Glomerular visceral epithelial cell (primary cell): Measurements from ENCODE around the gene MARCHF10.

ENCODE experiments used
- DNase-seq: peaks from one replicate; pipeline ENCODE4 v3.0.0-alpha.2; 2016; ENCODE audit errors: extremely low spot score

Gene MARCHF10

DNA sequence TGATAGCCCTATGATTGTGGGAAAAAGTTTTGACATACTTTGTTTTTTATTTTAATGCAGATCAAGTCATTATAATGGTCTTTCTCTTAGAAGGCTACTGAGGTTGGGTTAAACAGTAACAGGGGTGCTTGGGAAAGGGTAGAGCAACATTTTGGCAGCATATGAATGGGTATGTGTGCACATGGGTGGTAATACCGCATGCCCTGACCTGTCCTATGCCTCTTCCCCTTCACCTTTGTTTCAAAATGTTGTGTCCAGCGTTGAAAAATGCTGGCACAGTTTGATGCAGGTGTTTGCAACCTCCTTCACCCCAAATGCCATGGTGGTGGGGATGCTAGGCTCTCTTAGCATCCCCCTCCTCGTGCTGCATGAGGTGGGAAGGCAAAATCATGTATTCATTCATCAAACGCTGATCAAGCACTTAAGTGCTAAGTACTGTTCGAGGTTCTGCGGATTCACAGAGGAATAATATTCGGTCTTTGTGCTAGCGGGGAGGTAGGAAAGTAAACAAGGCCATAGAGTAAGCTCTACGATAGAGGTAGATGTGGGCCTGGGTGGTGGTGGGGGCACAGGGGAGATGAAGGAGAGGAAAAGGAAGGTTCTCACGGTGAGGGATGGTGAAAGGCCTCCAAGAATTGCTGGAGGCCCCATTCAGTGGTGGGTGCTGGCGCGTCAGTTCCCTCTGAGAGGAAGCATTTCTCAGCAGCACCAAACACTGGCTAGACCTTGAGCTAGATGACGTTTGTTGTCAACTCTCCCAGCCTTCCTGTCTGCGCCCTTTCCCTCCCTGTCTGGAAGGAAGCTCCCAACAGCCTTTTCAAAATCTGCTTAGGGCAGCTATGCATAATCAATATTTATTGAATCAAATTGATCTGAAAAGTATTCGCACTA, 13.3 kb upstream of the MARCHF10 start:
- no peak for DNase-seq

DNA sequence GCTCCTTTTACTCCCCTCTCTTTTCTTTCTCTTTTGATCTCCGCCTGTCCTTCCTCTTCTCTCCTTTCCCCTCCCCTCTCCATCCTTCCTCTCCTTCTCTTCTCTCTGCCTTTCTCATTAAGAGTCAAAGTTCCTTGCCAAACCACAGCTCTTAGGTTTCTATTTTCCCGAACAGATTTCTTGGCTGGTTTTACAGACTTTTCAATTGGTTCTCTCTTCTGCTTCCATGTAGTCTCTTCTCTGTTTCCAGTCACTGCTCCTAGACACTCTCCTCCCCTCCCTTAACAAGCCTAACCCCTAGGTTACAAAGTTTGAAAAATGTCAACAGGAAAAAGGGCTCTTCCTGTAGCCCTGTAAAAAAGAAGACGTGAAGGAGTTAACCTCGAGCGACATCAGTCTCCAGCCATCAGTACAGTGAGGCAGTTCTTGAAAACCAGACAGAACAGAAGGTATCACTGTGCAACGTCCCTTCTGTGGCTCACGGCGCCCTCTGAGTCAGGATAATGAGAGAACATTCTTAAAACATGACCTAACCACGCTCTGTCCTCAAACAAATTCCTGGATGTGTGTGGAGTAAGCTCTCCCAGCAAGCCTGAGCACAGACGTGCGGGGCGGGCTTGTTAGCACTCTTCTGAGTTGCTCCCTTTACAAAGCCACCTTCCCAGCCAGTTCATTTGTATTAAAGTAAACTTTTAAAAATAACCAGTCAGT, 11.6 kb upstream of the MARCHF10 start:
- peak; percentile 98 for DNase-seq

GRCh38 chr17:62818526-62818925, 10.4 kb upstream of the MARCHF10 start:
- DNase-seq: no peak

DNA sequence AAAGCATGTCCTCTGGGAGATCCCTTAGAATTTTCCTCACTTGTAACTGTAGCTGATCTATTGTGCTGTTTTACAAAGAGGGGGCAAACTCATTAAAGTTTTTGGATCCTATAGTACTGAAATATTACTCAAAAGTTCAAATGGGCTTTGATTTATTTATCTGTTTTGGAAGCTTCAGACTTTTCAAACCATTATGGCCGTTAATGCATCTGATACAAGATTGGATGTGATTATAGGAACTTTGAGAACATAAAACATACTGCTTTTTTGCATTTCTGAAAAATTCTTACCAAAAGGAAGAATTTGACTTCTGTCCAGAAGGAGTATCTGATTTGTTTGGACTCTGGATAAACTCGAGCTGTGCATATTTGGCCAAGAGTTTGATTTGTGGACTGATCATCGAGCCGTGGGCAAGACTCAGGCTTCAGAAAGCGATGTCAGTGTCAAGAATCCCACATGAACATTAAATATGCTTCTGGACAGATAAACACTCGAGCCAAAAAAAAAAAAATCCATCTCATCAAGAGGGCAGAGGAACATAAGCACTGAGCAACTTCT, 8.2 kb upstream of the MARCHF10 start:
- no peak for DNase-seq

GRCh38 chr17:62809656-62810055, 1.5 kb upstream of the MARCHF10 start:
- DNase-seq: no peak

DNA sequence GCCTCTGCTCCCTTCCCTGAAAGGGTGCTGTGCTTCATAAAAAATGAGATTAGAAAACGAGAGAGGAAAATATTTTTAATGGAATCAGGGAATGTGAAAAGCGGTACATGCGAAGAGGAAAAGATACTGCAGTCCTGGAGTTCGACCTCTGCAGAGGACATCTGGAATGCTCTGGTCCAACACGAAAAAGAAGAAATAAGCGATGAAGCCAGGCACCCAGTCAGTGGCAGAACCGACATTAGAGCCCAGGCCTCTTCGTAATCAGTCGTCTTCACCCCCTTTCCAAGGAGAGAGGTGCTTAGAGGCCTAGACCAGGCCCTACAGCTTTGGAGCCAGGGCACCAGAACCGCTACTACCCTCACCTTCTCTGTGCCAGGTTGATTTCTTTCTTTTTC, 459 bp upstream of the MARCHF10 start:
- DNase-seq: no peak

DNA sequence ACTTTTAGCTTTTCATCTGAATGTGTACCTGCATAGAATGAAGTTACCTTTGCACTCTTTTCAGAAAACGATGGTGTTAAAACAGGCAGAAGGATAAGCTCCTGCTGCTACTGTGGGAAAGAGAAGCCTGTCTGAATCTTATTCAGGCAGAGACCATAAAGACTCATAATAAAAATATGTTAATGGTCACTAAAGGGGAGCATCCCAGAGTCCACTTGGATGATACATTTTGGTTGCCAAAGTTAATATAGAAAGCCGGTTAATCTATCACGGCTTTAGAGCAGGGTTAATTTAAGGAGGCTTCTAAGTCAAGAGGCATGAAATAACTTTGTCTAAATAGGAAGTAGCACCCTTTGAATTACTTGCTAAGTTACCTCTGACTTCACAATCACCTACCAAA, 2.9 kb downstream of the MARCHF10 start:
- DNase-seq: peak; percentile 39

DNA sequence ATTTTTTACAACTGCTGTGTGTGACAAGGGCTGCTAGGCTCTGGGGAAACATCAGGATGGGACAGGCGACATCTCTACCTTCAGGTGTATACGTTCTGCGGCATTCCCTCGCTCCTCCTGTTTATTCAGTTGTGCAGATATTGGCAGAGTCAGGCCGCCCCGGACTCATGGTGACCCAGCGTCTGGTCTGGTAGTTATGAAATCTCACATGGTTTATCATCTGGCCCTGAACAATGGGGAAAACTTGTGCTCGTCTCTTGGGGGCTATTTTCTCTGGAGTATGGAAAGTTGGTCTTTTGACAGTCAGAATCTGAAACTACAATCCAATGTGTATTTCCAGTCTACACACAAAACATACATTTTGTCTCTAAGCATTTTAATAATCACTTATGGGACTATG, 3.3 kb downstream of the MARCHF10 start:
- peak; percentile 62 for DNase-seq

GRCh38 chr17:62804025-62804424, 4.1 kb downstream of the MARCHF10 start:
- no peak for DNase-seq

GRCh38 chr17:62802561-62803205, 5.4 kb downstream of the MARCHF10 start:
- peak; percentile 37 for DNase-seq

DNA sequence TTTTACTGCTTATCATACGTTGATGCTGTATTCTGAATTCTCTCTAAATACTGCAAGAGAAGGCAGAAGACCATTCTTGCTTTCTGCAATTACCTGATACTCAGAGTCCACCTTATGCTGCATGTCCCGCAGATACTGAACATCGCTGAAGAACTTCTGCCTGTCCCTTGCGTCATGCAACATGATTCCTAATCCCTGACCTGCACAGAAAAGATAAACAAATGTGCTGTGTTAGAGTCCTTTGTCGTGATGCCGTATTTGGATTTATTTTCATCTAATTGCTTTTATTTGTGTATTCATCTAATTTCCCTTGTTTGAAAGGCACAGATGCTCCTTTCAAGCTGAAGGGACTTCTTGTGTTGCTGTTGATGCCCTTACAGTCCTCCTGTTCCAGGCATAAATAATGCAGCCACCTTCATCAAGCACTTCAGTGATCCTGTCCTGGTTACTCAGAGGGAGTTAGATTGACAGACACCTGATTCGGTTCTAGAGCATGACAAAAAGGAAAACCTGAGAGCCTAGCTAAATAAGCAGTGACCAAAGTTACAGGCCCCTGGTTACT, 6.5 kb downstream of the MARCHF10 start:
- DNase-seq: no peak

DNA sequence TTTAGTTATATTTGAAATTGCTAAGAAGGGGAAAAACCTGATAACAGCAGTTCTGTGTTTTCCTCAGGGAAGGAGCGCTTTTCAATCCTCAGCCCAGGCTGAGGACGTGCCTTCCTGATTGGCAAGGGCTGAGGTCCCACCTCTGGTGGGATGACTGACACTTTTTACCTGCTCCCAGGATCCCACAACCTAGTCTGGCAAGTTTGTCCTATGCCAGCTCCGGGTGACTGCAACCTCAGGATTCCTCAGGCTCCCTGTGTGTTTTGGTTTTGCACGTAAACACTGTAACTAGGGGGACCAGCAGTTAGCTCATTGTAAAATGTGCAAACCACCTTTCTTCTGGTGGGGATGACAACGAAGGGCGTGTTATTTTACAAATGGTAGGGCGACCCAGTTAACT, 7.5 kb downstream of the MARCHF10 start:
- peak; percentile 55 for DNase-seq

DNA sequence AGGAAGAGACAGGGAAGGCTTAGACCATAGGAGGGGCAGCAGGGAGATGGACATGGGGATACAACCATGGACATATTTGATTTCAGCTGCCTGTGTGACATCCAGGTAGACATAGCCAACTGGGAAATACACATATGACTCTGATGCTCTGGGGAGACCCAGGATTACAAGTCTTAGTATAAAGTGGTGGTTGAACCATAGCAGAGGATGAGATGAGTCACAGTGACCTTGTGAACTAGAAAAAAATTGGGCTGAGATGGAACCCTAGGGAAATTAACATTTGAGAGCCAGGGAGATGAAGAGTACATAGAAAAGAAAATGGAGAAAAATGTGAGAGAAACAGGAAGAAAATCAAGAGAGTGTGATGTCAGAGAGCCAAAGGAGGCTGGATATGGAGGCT, 10.2 kb downstream of the MARCHF10 start:
- DNase-seq: no peak

DNA sequence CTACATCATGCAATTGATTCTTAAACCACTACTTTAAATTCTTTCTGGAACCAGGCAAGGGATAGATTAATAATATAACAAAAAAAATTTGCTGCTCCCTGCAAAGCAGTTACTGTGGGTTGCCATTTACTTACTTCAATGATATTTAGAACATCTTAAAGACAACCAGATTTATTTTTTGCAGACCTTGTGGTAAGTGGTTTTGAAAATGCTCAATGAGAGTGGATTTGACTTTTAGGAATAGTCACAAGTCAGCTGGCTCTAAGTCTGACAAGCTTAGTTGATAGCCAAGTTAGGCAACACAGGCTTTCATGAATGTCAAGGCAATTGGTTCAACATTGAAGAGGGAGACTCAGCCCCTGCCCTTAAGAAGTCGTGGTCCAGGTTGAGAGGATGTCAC, 11.8 kb downstream of the MARCHF10 start:
- no peak for DNase-seq

DNA sequence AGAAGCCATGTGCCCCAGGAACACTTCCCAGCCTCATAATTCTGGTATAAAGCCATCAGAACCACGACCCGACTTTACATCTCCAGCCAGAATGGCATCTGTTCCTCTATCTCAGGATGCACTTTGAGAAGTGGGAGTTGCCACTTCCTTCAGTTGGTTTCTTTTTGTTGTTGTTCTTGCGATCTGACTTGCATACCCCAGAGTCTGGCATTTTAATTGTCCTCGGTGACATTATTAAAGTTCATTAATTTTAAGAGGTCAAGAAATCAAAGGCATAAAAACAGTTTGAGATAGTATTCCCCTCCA, 13.5 kb downstream of the MARCHF10 start:
- no peak for DNase-seq

- DNase-seq: no peak
Measured at GRCh38 chr17:62793919-62794665, 14.0 kb downstream of the MARCHF10 start.

GRCh38 chr17:62792447-62792800, 15.7 kb downstream of the MARCHF10 start:
- DNase-seq: no peak

DNA sequence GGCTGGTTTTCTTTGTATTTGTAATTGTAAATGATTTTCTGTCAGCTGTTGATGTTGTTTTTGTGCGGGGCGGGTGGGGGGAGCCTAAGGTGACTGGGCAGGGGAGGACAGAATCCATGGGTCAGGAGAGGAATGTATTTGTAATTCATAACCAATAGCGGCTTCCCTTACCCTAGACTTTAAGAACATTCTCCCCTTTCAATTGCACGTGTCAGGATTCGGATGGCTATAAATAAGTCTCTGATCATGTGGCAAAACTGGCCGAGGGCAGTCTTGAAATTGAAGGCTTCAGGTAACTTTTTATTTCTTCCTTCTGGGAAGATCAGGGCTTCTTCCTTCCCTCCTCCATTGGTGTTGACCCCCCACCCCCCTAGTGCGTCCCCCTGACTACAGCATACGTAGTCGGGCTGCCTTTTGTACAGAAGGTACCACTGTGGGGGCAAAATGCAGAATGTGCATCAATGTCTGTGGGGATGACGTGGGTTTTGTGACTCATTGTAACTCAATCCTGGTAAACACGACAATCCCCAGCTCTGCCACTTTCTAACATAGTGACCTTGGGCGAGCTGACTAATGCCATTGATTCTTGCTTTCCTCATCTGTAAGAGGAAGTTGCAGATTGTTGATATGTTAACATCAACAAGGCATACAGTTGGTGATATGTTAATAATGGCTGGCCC, 16.2 kb downstream of the MARCHF10 start:
- DNase-seq: peak; percentile 68

GRCh38 chr17:62791235-62791734, 16.8 kb downstream of the MARCHF10 start:
- peak; percentile 86 for DNase-seq

GRCh38 chr17:62790564-62790986, 17.5 kb downstream of the MARCHF10 start:
- DNase-seq: peak; percentile 61

- DNase-seq: no peak
Measured at GRCh38 chr17:62787366-62787765, 20.7 kb downstream of the MARCHF10 start.
